HG02623 (cell line): ENCODE data around the gene RPS29.
"Not testable (repeated sequence)": the region's sequence is repeated elsewhere in the genome, so short reads cannot be mapped to it uniquely, and the experiment has no call there.

Source experiments
- ATAC-seq: cut with Tn5 transposase; IDR thresholded peaks from one replicate; pipeline ENCODE4 v1.9.1; 2021; ENCODE audit warnings: moderate library complexity; ENCODE audit not compliant: unreplicated experiment

RPS29 gene

DNA sequence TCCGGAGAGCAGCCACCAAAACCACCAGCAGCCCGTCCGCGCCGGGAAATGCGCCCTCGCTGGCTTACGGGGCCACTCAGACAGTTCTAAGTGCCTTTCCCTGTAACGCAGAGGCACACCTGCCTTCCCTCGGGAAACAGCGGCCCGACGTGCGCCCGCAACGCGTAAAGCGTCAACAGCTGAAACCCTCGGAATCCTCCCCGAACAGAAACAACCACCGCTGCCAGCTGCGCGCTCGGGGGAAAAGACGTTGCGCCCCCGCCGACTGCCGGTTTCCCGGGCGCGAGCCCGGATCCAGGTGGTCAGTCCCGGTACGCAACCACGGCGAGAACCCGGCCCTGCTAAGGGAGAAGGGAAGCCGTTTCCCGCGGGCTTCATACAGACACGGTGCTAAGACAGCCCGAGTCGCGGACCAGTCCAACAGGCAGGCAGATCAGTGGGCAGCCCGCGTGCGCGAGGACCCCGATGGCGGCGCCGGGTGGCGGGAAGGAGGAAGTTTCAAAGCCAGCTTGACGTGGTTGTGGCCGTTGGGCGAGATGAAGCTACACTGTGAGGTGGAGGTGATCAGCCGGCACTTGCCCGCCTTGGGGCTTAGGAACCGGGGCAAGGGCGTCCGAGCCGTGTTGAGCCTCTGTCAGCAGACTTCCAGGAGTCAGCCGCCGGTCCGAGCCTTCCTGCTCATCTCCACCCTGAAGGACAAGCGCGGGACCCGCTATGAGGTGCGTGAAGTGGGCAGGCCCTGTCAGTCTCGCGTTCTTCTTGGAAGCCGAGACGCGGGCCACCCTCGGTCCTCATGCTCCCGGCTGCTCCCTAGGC is 12.5 kb upstream of the RPS29 start, which contains the start of gene LRR1:
LRR1 (plus strand) TSS at position 456 of the 816 bp plus-strand sequence; CDS start at position 537, 81 bp downstream.
- peak; percentile 54 for ATAC-seq

DNA sequence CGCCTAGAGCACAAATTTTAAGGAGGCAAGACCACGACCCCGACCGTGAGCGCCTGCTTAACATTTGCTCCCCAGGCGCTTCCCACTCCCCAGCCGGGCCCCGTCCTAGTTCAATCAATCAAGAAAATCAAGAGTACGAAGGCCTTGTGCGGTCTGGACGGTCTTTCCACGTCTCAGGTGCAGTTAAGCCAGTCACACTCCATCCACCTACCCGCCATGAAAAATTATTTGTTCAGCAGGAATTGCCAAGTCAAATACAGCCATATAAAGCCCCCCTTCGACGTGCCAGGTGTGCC is 12.0 kb upstream of the RPS29 start:
- ATAC-seq, result no peak

DNA sequence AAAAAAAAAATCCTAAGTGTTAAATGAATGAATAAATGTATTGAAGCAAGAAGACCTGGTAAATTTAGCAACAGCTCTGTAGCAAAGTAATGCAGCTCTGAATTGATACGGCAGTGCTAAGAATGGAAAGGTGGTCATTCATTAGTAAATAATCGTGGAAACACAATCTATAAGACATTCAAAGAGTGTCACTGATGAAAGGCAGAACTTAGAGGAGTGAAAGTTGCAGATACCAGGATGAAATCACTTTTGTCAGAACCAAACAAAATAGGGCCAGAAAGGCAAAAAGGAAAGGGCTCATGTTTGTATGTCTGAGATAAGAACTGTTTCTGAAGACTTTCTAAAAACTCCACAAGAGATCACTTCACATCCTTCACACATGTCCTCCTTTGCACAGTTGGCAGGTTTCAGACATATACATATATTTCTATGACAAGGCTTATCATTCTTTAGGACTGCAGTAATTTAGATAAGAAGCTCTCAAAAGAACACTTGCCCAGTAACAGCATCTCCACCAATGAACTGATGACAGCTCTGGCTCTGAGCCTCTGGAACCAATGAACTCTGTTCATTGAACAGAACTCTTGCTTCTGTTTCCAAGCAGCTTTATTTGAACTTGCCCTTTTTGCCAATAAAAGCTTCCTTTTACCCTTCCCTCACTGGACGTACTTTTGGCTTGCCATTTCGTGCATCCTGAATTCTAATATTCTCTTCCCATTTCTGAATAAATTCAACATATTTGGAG is 8.3 kb upstream of the RPS29 start:
- ATAC-seq, result no peak

DNA sequence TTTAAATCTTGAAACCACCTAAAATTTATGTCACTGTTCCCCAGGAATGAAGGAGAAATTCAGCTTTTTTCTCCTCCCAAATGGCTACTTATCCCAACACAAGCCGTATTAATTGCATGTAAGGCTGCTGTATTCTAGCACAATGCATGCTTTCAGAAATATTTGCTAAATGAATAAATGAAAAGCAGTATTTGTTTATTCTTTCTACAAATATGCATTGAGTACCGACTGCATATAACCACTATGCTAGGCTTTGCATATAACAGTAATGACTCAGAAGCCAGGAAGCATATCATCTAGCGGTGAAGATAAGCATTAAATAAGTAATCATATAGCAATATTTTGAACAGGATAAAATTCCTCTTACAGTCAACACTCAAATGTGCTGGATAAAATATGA is 6.8 kb upstream of the RPS29 start:
- ATAC-seq, result no peak

- ATAC-seq, result no peak
These were observed 3.2 kb upstream of the RPS29 start for GRCh38 chr14:49589387-49589786.

DNA sequence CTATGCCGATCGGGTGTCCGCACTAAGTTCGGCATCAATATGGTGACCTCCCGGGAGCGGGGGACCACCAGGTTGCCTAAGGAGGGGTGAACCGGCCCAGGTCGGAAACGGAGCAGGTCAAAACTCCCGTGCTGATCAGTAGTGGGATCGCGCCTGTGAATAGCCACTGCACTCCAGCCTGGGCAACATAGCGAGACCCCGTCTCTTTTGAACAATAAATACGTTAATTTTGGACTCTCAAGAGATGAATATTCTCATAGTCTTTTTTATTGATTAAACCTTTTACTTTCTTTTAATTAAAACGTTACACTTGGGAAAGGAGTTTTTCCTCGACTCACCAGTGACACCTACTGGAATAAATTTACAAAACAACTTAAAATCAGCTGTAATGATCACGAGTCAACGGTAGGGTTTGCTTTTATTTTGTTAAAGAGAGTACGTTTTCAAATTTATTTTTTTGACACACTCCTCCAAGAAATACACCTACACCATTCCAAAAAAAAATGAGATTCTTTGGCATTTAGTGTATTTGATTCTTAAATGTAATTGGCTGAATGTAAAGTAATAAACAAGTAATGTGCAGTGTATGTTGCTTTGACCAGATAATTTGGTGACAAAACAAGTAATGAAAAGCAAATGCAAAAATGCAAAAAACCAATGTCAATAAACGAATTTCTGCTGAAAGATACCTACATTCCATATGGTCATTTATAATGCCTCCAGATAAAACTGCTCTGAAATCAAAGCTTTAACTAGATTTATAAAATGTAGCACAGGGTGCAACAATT is 687 bp upstream of the RPS29 start:
- peak; percentile 23 for ATAC-seq

DNA sequence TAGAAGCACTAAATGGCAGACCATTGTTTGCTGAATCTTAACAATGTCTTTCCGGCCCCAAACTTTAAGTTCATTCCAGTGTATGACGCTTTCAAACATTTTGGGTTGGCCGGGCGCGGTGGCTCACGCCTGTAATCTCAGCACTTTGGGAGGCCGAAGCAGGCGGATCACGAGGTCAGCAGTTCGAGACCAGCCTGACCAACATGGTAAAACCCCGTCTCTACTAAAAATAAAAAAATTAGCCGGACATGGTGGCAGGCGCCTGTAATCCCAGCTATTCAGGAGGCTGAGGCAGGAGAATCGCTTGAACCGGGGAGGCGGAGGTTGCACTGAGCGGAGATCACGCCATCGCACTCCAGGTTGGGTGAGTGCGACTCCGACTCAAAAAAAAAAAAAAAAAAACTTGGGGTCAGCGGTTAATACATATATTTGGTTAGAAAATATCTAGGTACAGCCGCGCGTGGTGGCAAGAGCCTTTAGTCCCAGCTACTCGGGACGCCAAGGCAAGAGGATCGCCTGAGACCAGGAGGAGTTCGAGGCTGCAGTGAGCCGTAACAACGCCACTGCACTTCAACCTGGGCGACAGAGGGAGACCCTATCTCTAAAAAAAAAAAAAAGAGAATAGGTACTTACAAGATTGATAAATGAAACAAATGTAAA is 1.1 kb downstream of the RPS29 start:
- ATAC-seq, result not testable (repeated sequence)

- no peak for ATAC-seq
These were observed 2.1 kb downstream of the RPS29 start for GRCh38 chr14:49584058-49584457.

DNA sequence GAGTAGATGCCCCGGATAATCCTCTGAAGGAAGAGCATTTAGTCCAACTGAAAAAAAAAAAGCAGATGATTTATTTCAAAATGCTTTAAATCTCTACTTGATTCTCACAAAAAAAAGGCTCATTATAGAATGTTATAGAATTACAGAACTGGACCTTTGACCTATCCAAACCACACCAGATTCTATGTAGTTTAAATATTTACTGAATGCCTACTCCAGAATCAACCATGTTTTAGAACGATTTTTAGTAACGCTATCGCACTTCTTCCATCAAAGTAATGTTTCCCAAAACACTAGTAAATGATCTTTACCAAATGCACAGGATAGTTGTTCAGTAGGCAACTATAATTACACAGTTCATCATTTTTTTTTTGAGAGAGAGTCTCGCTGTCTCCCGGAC is 2.6 kb downstream of the RPS29 start:
- no peak for ATAC-seq

- ATAC-seq, result no peak
These were observed 3.8 kb downstream of the RPS29 start for GRCh38 chr14:49582113-49582977.

- ATAC-seq, result no peak
These were observed 4.7 kb downstream of the RPS29 start for GRCh38 chr14:49581209-49582112.

DNA sequence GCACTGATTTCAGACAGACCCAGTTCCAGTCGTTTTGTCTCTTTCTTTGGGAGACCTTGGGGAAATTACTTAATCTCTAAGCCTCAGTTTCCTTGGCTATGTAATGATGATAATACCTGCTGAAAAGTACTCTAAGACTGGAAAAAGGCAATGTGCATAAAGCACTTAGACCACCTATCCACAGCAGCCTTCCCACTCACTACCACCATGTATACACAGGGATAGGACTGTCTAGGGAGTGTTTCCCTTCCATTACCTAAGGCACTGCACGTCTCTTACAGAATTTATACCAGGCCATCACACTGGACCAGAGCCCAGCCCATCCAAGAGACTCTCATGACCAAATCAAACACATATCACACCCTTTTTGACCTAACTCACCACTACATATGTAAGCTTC is 6.3 kb downstream of the RPS29 start:
- no peak for ATAC-seq

GRCh38 chr14:49578141-49578540 is 8.0 kb downstream of the RPS29 start:
- ATAC-seq, result no peak

DNA sequence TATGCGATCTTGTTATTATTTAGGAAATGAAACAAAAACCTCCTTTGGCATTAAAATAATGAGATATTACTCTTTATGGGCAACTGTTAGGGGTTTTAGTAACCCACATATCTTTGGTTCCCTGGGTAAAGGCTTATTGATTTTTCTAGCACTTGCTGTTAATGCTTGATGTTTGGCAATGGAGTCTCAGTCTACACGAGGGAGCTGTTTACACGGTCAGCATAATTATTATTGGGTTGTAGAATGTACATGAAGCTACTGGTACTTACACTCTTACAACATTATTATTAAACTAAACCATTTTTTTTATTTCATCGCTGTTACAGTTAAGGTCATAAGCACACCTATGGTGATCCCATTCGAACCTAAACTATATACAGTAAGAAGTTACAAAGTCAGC is 12.1 kb downstream of the RPS29 start:
- ATAC-seq, result no peak

DNA sequence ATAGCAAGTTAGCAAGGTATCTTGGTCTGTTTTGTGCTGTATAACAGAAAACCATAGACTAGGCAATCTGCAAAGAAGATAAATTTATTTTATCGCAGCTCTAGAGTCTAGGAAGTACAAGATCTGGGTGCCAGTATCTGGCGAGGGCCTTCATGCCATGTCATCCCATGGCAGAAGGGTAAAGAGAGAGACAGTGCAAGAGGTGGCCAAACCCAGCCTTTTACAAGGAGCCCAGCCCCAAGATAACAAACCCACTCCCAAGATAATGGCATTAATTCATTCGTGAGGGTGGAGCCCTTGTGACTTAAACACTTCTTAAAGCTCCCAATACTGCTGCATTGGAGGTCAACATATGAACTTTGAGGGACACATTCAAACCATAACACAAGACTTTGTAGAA is 16.9 kb downstream of the RPS29 start:
- ATAC-seq, result no peak

DNA sequence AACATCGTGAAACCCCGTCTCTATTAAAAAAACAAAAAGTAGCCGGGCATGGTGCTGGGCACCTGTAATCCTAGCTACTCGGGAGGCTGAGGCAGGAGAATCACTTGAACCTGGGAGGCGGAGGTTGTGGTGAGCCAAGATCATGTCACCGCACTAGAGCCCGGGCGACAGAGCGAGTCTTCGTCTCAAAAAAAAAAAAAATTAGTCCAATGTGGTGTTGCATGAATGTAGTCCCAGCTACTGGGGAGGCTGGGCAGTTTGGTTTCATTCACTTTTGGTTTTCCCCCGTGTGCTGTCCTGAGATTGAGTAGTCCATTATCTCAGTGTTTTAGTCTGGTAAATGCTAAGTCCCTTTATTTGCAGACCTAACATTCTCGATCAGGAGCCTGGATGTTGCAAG is 19.5 kb downstream of the RPS29 start:
- ATAC-seq, result no peak

DNA sequence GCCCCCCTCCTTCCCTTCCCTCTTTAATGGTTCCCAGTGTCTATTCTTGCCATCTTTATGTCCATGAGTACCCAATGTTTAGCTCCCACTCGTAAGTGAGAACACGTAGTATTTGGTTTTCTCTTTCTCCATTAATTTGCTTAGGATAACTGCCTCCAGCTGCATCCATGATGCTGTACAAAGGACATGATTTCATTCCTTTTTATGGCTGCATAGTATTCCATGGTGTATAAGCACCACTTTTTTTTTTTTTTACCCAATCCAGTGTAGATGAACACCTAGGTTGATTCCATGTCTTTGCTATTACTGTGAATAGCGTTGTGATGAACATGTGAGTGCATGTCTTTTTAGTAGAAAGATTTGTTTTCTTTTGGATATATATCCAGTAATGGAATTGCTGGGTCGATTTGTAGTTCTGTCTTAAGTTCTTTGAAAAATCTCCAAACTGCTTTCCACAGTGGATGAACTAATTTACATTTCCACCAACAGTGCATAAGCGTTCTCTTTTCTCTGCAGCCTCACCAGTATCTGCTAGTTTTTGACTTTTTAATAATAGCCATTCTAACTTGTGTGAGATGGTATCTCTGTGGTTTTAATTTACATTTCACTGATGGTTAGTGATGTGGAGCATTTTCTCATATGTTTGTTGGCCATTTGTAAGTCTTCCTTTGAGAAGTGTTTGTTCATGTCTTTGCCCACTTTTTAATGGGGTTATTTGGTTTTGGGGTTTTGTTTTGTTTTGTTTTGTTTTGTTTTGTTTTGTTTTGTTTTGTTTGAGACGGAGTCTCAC is 26.0 kb downstream of the RPS29 start:
- no peak for ATAC-seq

- ATAC-seq, result no peak
These were observed 32.3 kb downstream of the RPS29 start for GRCh38 chr14:49553892-49554291.
